Bronchial epithelial cell (primary cell): ENCODE measurements around the gene LRMDA. TPM values are rescaled to one million over a fixed set of nuclear protein-coding genes. Genes with fewer than 3 reads are reported as not detected.

Experiments
- DNase-seq: peaks from one replicate; pipeline ENCODE4 v3.0.0-alpha.2; 2010; ENCODE audit warnings: low read depth
- FAIRE-seq: peaks from 2 replicates; lab custom pipeline; 2011; peaks lifted over from hg19 to GRCh38; lab: Jason Lieb, UNC
- H3K27me3 ChIP-seq: 2 replicates; pipeline ENCODE4 v1.5.1; 2011; ENCODE audit warnings: low read length; ENCODE audit not compliant: control insufficient read depth, insufficient read depth
- H3K36me3 ChIP-seq: 2 replicates; pipeline ENCODE4 v1.5.1; 2011; ENCODE audit warnings: low read length; ENCODE audit not compliant: control insufficient read depth, insufficient read depth
- H3K4me3 ChIP-seq: 2 replicates; pipeline ENCODE4 v1.5.1; 2011; ENCODE audit warnings: mild to moderate bottlenecking, low read depth, low read length, control low read depth
- CTCF ChIP-seq: IDR thresholded peaks from 2 replicates; pipeline ENCODE4 v1.5.1; 2011; ENCODE audit warnings: mild to moderate bottlenecking, moderate library complexity, low read length, control low read depth, inconsistent platforms; ENCODE audit not compliant: insufficient read depth, severe bottlenecking
- total RNA-seq: library from RNA; depleted of rRNA; stranded (reverse); fragments of >200 nt; gene quantifications from 2 replicates; pipeline ENCODE4 v1.2.1, GENCODE V29; 2014

LRMDA gene
- total RNA-seq, 1 donor from 2014 or later = 1.6 TPM

GRCh38 chr10:76172020-76172419, 740.6 kb downstream of the LRMDA start:
- DNase-seq = no peak

GRCh38 chr10:76175533-76176165, 744.2 kb downstream of the LRMDA start:
- no peak for TF ChIP-seq CTCF
- no peak overlapping the region for H3K4me3 ChIP-seq
- no peaks in the 10 kb centered on the region for H3K27me3 ChIP-seq
- DNase-seq (no peak), FAIRE-seq (peak; percentile 50)
- no peaks in the 10 kb centered on the region for H3K36me3 ChIP-seq

More at GRCh38 chr10:76172020-76172419, 740.6 kb downstream of the LRMDA start:
- Histone ChIP-seq H3K4me3 (no peak overlapping the region), H3K27me3 (no peaks in the 10 kb centered on the region), H3K36me3 (no peaks in the 10 kb centered on the region)
- no peak for TF ChIP-seq CTCF
- FAIRE-seq = no peak

GRCh38 chr10:76176166-76176550, 744.7 kb downstream of the LRMDA start:
- H3K27me3 ChIP-seq = no peaks in the 10 kb centered on the region
- no peak overlapping the region for H3K4me3 ChIP-seq
- FAIRE-seq (no peak), DNase-seq (no peak)
- no peak for TF ChIP-seq CTCF
- H3K36me3 ChIP-seq = no peaks in the 10 kb centered on the region

GRCh38 chr10:76177936-76178335, 746.5 kb downstream of the LRMDA start:
- FAIRE-seq (peak; percentile 13), DNase-seq (peak; percentile 13)
- no peaks in the 10 kb centered on the region for H3K27me3 ChIP-seq
- no peak overlapping the region for H3K4me3 ChIP-seq
- no peak for TF ChIP-seq CTCF
- no peaks in the 10 kb centered on the region for H3K36me3 ChIP-seq

GRCh38 chr10:76178532-76179292, 747.3 kb downstream of the LRMDA start:
- H3K27me3 ChIP-seq = no peaks in the 10 kb centered on the region
- no peaks in the 10 kb centered on the region for H3K36me3 ChIP-seq
- peak; percentile 87 for FAIRE-seq
- no peak for TF ChIP-seq CTCF
- DNase-seq = peak; percentile 80
- H3K4me3 ChIP-seq = no peak overlapping the region

GRCh38 chr10:76179806-76180205, 748.4 kb downstream of the LRMDA start:
- no peak for FAIRE-seq
- no peak for DNase-seq
- no peak for TF ChIP-seq CTCF

More at GRCh38 chr10:76179806-76180205, 748.4 kb downstream of the LRMDA start:
- H3K27me3 ChIP-seq = no peaks in the 10 kb centered on the region
- no peaks in the 10 kb centered on the region for H3K36me3 ChIP-seq
- no peak overlapping the region for H3K4me3 ChIP-seq
